Measurements from ENCODE around the gene RTP5.
"Not testable (repeated sequence)": the region's sequence is repeated elsewhere in the genome, so short reads cannot be mapped to it uniquely, and the experiment has no call there.

RTP5 gene

GRCh38 chr2:241871538-241872312 lies 2.2 kb downstream of the RTP5 start:
- DNase-seq = no peak

DNA sequence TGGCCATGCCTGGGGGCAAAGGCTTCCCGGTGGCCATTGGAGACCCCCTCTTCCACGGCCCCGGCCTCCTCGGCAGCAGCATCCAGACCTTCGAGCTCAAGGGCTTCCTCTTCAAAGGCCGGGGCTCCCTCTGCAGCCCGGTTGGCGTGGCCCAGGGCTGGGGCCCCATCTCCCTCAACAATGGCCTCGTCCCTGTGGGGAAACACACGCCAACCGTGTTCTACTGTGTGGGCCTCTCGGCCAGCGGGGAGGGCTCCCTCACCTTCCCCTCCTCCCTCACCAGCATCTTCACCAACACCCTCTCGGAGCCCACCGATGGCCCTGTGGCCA lies 2.7 kb downstream of the RTP5 start:
- no peak for DNase-seq

DNA sequence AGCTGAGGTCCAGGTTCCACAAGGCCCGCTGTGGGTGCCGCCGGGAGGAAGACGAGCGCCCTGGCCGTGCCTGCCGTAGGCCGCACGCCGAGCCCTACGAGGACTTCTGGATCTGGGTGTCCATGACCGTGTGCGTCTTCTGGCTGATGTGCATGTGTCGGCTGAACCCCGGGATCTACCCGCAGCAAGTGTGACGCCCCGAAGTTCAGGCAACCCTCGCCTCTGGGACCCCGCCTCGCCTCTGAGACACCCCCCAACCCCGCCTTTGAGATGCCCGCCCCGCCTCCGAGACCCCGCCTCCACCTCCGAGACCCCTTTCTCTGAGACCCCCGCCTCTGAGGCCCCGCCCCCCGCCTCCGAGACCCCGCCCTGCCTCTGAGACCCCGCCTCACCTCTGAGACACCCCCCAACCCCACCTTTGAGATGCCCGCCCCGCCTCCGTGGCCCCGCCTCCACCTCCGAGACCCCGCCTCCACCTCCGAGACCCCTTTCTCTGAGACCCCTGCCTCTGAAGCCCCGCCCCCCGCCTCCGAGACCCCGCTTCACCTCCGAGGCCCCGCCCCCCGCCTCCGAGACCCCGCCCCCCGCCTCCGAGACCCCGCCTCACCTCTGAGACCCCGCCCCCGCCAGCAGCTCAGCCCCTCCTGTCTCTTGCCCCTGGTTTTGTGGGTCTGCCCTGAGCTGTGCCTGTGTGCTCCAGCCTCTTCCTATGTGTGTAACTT lies 3.7 kb downstream of the RTP5 start:
- no peak for DNase-seq

DNA sequence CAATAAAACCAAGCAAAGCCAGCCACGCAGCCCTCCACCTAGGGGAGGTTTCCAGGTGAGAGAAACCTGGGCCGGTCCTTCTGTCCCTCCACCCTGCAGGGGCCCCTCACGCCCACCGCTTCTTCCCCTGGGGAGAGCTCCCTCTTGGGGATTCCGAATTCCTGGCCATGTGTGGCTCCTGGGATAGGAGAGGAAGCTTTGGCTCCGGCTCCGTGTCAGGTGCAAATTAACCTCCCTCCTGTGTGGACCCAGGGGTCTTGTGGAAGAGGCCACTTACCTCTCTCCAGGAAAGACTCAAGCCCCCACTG lies 4.2 kb downstream of the RTP5 start:
- DNase-seq = no peak

GRCh38 chr2:241874277-241874925 lies 4.9 kb downstream of the RTP5 start:
- DNase-seq = no peak

GRCh38 chr2:241875754-241876527 lies 6.4 kb downstream of the RTP5 start:
- DNase-seq = not testable (repeated sequence)

DNA sequence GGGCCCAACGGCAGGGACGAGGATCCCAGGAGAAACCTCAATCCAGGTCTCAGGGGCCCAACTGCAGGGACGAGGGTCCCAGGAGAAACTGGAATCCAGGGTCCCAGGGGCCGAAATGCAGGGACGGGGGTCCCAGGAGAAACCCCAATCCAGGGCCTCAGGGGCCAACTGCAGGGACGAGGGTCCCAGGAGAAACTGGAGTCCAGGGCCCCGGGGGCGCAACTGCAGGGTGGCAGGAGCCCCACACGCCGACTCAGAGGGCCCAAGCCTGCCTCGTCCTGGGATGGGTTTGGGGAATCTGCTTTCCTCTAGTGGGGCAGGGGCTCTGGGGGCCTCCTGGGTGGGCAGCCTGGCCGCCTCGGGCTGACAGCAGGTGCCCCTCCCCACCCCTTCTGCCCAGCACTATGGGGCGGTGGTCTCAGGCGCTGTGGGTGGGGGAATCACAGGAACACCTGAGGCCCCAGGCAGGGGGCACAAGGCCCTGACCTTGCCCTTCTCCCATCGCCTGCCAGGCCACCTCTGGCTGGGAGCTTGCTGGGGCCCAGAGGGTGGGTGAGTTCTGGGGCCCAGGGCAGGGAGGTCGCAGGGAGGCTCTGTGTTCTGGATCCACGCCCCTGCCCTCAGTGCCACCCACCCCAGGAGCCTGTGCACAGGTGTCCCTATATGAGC lies 7.1 kb downstream of the RTP5 start:
- no peak for DNase-seq

GRCh38 chr2:241877197-241877685 lies 7.7 kb downstream of the RTP5 start:
- no peak for DNase-seq

- peak; percentile 92 for DNase-seq
Observed at GRCh38 chr2:241877989-241878970, 8.8 kb downstream of the RTP5 start.

- DNase-seq = no peak
Observed at GRCh38 chr2:241879326-241879725, 9.8 kb downstream of the RTP5 start.

DNA sequence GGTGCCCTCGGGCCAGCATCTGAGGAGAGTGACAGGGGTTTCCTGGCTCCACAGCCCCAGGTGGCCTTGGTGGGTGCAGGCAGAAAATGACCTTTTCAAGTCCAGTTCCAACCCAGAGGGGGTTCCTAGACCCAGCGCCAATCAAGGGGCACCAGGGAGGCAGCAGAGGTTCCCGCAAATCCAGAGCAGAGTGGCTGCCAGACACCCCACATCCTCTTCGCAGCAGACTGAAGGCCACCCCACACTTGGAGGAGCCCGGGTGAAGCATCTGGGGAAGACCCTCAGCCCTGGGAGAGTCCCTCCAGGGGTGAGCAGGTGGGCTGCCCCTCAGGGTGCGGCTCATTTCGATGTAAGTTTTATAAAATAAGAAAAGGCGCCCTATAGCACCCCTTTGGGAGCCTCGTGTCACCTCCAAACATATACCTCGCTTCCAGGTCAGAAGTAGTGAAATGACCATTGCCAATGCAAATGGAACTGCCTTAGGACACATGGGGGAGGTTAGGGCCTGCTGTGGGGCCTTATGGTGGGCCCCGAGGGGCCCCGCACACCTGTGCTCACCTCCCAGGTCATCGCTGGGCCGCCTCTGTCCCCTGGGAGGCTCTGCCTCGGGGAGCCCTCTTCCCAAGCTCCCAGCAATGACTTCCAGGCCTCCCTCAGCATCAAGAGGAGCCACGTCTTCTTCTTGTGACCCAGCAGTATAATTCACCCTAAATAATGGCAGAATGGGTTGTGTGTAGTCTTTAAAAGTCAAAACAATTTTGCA lies 11.0 kb downstream of the RTP5 start:
- no peak for DNase-seq

DNA sequence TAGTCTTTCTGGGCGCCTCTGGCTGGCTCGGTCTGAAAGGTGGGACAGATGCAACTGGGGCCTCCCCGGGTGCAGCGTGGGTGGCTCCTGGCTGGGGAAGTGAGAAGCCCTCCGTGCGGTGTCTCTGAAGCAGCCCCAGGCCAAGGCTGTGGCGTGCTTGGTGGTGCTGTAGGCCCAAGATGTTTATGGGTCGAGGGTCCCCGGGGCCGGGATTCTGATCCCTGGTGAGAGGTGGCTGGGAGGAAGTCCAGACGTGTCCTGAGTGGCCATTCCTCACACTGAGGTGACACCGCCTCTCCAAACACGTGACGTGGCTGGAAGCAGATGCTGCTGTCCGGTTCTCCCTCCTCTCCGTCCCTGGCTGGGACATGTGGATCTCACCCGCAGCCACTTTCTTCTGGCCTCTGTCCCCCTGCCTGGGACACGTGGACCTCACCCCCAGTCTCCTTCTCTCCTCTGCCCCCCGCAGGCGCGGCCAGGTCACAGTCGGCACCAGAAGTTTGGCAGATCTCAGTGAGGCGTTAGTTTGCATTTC lies 12.6 kb downstream of the RTP5 start:
- peak; percentile 86 for DNase-seq

- no peak for DNase-seq
Observed at GRCh38 chr2:241884951-241885290, 15.4 kb downstream of the RTP5 start.

DNA sequence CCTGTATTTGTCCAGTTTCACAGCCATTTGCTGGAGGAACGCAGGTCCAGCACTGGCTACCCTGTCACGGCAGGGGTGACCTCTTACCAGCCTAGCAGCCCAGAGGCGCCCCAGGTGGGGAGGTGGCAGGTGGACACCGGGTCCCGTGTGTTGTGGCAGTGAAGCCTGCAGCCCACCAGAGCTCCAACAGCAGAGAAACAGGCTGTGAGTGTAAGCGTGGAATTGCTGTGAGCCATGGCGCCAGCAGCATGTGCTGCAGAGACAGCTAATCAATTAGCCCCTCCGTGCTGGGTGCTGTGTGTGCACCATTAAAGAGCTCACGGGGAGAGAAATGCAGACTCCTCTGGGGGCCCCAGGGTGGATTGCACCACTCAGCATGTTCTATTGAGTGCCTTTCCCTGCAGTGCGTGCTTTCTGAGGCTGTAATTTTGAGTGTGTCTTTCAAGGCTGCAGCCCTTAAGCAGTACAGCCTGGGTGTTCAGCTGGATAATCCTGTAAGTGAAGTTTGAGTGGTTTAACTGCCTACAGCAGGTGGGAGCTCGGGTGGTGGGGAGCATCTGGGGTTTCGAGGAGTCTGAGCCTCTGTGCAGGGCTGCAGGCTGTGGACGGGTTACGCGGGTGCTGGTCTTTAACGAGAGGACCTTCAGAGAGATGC lies 15.9 kb downstream of the RTP5 start:
- no peak for DNase-seq

GRCh38 chr2:241885946-241886643 lies 16.6 kb downstream of the RTP5 start:
- no peak for DNase-seq

DNA sequence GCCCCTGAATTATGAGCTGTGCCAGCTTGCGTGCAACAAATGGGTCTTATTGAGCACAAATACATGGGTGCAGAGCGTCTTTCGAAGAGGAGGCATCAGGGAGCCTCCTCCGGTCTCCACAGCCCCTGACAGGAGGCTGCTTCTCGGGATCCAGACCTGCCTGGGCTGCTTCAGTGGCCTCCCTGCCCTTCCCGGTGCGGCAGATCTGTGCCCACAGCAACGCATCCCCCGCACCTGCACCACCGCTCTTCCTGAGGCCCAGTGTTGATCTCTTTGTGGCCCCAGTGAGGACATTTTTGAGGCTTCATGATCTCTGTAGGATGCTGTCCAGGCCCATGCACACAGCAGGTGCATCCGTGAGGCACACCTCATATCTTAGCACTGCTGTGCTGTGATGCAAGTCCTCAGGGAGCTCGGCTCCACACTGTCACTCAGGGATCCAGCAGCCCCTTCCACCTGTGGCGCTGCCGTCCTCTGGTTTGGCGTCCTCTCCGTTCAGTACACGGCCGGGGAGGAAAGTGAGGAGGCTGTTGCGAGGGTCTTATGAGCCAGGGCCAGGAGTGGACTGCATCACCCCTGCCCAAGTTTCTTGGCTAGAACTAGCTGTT lies 17.4 kb downstream of the RTP5 start:
- DNase-seq = no peak

DNA sequence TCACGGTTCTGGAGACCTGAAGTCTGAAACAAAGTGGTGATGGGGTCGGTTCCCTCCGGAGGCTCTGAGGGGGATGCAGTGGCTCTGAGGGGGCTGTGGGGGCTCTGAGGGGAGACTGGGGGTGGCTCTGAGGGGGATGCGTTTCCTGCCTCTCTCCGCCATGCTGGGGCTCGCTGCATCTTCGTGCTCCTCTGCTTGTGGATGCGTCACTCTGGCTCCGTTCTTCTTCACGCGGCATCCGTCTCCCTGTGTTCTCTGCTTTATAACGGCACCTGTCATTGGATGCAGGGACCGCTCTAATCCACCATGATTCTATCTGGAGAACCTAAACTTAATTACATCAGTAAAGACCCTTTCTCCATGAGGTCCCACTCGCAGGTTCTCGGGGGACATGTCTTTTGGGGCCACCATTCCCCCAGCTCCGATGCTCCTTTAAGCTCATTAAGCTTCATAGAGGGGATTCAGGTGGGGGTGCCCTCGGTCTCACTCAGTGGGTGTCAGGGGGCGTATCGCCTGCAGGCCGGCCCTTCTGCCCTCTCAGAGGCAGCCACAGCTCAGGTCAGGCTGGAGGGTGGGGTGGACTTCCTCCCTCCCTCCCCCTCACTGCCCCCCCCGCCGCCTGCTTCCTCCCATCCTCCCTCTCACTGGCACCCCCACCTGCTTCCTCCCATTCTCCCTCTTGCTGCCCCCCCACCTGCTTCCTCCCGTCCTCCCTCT lies 18.4 kb downstream of the RTP5 start:
- no peak for DNase-seq

GRCh38 chr2:241888641-241889040 lies 19.1 kb downstream of the RTP5 start:
- DNase-seq = no peak
